HL-60/S4 (cell line): ENCODE results near the gene SYT1.

Experiments used
- in situ Hi-C: fragments of 300-500 bp; cut with MboI; formaldehyde crosslinking; loops from 2 replicates; pipeline ENCODE4 v1.14.3; 2022; ENCODE audit warnings: low sequenced_read_pairs

The SYT1 gene

GRCh38 chr12:79487386-79488110, 623.0 kb downstream of the SYT1 start:
- in situ Hi-C loops: no loop called here
